Activated B cell treated with CpG ODN at 0.5 μM for 24 hours (primary cell): ENCODE measurements around the gene GLT1D1. TPM values are rescaled to one million over a fixed set of nuclear protein-coding genes. Genes with fewer than 3 reads are reported as not detected.

ENCODE experiments used
- ATAC-seq: fragments of 200-7000 bp; cut with Tn5 transposase; one replicate; pipeline ENCODE4 v1.10.0; 2021; ENCODE audit warnings: low read depth, mild to moderate bottlenecking, moderate library complexity
- CTCF ChIA-PET: fragments of 350-600 bp; sonication (Branson Sonifier 250); formaldehyde crosslinking; loops from one replicate; lab custom pipeline; 2021; ENCODE audit warnings: antibody characterized with exemption; lab: Charles Lee
- POLR2A ChIA-PET: fragments of 350-600 bp; sonication (Branson Sonifier 250); formaldehyde crosslinking; loops from one replicate; lab custom pipeline; 2021; ENCODE audit warnings: antibody characterized with exemption; lab: Charles Lee
- DNase-seq: peaks from one replicate; pipeline ENCODE4 v3.0.0; 2022
- H3K27ac Mint-ChIP-seq: one replicate; pipeline ENCODE4 v1.8.0; 2020; ENCODE audit warnings: mixed read lengths
- H3K27me3 Mint-ChIP-seq: one replicate; pipeline ENCODE4 v1.8.0; 2021; ENCODE audit warnings: mixed read lengths
- H3K36me3 Mint-ChIP-seq: one replicate; pipeline ENCODE4 v1.8.0; 2021; ENCODE audit warnings: low read depth, mixed read lengths
- H3K4me1 Mint-ChIP-seq: one replicate; pipeline ENCODE4 v1.8.0; 2021; ENCODE audit warnings: mixed read lengths
- H3K4me3 Mint-ChIP-seq: one replicate; pipeline ENCODE4 v1.8.0; 2020; ENCODE audit warnings: mild to moderate bottlenecking, mixed read lengths
- H3K9me3 Mint-ChIP-seq: one replicate; pipeline ENCODE4 v1.8.0; 2020; ENCODE audit warnings: mixed read lengths
- intact Hi-C: fragments of 100-400 bp; cut with micrococcal nuclease; formaldehyde crosslinking; loops from one replicate; pipeline ENCODE4 v1.15.1; 2024
- total RNA-seq: library from RNA; stranded (reverse); gene quantifications from 2 replicates; pipeline ENCODE4 v1.2.3, GENCODE V29; 2022
- TF ChIP-seq, protein P1 (sequence below): fragments of 200-600 bp; IDR thresholded peaks from one replicate; pipeline ENCODE4 v1.8.0; 2022; ENCODE audit warnings: antibody characterized with exemption, mild to moderate bottlenecking

The GLT1D1 gene
- total RNA-seq, 1 donor from 2014 or later: not detected

DNA sequence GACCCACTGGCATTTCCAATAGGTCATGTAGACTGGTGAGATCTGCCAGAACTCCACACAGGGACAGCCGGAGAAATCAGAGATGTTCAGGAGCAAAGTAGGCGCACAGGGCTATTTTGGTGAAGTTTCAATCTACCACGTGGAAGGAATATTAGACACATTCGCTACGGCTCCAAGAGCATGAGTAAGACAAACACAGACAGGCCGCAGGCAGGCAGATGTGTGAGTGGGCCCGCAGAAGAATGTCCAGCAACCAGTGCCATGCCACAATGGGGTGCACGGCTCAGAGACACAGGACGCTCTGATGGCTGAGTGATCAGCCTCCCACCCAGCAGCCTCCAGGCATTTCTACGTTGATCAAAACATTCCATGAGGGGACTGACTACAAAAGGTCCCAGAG is 39.9 kb upstream of the GLT1D1 start:
- DNase-seq (no peak), ATAC-seq (no peak)
- ChIA-PET POLR2A (interaction anchor here (1.6 to 3.2 kb wide), 2 partner anchors 17 kb away, joined by 6 to 13 read pairs; no protein-coding TSS in a partner anchor), CTCF (no interaction called here)
- intact Hi-C loops: no loop called here
- Mint-ChIP-seq H3K4me3 (no peak overlapping the region), H3K27me3 (no peaks in the 10 kb centered on the region), H3K9me3 (no peaks in the 10 kb centered on the region), H3K36me3 (peaks cover 55% of the 10 kb centered on the region), H3K4me1 (peaks cover 88% of the 10 kb centered on the region), H3K27ac (peak overlapping the region; percentile 18)
- TF ChIP-seq, protein P1, sequence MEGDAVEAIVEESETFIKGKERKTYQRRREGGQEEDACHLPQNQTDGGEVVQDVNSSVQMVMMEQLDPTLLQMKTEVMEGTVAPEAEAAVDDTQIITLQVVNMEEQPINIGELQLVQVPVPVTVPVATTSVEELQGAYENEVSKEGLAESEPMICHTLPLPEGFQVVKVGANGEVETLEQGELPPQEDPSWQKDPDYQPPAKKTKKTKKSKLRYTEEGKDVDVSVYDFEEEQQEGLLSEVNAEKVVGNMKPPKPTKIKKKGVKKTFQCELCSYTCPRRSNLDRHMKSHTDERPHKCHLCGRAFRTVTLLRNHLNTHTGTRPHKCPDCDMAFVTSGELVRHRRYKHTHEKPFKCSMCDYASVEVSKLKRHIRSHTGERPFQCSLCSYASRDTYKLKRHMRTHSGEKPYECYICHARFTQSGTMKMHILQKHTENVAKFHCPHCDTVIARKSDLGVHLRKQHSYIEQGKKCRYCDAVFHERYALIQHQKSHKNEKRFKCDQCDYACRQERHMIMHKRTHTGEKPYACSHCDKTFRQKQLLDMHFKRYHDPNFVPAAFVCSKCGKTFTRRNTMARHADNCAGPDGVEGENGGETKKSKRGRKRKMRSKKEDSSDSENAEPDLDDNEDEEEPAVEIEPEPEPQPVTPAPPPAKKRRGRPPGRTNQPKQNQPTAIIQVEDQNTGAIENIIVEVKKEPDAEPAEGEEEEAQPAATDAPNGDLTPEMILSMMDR: no peak

DNA sequence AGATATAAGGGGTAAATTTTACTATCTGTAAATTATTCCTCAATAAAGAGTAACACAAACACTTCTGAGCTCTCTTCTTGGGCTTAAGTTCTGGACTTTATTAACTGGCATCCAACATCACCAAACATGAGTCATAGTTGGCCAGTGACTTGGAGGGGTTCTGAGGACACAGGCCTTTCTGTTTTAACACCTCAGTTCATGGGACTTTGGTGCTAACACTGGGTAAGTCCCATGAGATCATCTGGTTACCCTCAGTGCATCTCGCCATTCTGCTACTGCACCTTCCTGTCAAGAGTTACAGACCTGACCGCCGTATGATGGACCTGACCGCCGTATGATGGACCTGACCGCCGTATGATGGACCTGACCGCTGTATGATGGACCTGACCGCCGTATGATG is 39.4 kb upstream of the GLT1D1 start:
- DNase-seq (no peak), ATAC-seq (no peak)
- Mint-ChIP-seq H3K36me3 (peaks cover 50% of the 10 kb centered on the region), H3K27me3 (no peaks in the 10 kb centered on the region), H3K4me3 (no peak overlapping the region), H3K9me3 (no peaks in the 10 kb centered on the region), H3K4me1 (peaks cover 89% of the 10 kb centered on the region), H3K27ac (peak overlapping the region; percentile 3)
- intact Hi-C loops: no loop called here
- TF ChIP-seq, protein P1: no peak
- ChIA-PET CTCF (interaction anchor here (0.9 kb wide), 1 partner anchor 16 kb away, joined by 3 read pairs; no protein-coding TSS in a partner anchor), POLR2A (interaction anchor here (1.0 to 3.2 kb wide), 3 partner anchors 10 to 18 kb away, joined by 3 to 13 read pairs (median 6); no protein-coding TSS in a partner anchor)

DNA sequence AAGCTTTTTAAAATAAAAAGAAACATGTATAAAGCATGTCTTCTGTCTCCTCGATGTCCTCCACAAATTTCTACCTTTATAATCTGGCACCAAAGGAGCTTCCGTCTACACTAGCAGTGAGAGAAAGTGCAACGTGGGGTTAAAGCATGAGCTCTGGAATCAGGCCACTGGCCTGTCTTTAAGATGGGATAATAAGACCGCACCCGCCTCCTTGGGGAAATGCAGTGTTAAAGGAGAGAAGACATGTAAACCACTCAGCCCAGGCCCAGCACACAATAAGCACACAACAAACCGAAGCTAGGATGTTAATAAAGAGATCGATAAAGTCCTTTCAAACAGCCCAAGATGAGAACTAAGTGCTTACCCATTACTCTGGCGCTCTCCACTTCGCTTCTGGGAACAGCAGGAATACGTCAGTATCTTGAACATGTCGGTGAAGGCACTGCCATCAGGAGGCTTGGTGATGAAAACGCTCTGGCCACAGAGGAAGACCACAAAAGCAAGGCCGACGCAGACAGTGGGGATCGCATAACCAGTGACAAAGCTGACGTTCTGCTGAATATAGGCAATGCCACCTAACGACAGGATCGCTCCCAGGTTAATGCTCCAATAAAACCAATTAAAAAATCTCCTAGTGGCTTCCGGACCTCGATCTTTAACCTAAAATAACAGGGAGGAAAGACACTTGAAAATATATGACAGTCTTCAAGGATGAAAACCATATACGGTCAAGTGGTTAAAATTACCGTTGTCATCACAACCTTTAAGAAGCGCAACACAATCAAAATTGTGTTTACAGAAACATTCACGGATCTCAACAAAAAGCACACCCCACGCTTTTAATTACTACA is 38.6 kb upstream of the GLT1D1 start:
- ChIA-PET POLR2A (interaction anchor here (0.9 to 3.2 kb wide), 4 partner anchors 8 to 18 kb away, joined by 3 to 13 read pairs (median 4); no protein-coding TSS in a partner anchor), CTCF (interaction anchor here (0.9 to 1.0 kb wide), 2 partner anchors 15 kb away, joined by 3 to 5 read pairs; no protein-coding TSS in a partner anchor)
- no peaks in the 10 kb centered on the region for H3K27me3 Mint-ChIP-seq
- TF ChIP-seq, protein P1: no peak
- intact Hi-C loops: no loop called here
- H3K4me1 Mint-ChIP-seq: peaks cover 91% of the 10 kb centered on the region
- H3K4me3 Mint-ChIP-seq: no peak overlapping the region
- peaks cover 46% of the 10 kb centered on the region for H3K36me3 Mint-ChIP-seq
- ATAC-seq (no peak), DNase-seq (no peak)
- H3K9me3 Mint-ChIP-seq: no peaks in the 10 kb centered on the region
- H3K27ac Mint-ChIP-seq: peak overlapping the region; percentile 50

- Mint-ChIP-seq H3K27me3 (no peaks in the 10 kb centered on the region), H3K4me1 (peaks cover 91% of the 10 kb centered on the region), H3K27ac (peak overlapping the region; percentile 83), H3K4me3 (peak overlapping the region; percentile 67), H3K36me3 (peaks cover 48% of the 10 kb centered on the region), H3K9me3 (no peaks in the 10 kb centered on the region)
- DNase-seq: no peak
- no peak for ATAC-seq
- ChIA-PET POLR2A (interaction anchor here (0.6 to 1.0 kb wide), 4 partner anchors 14 to 28 kb away, joined by 3 to 5 read pairs (median 4); no protein-coding TSS in a partner anchor), CTCF (no interaction called here)
- intact Hi-C loops: no loop called here
- TF ChIP-seq, protein P1: no peak
These were observed 37.3 kb upstream of the GLT1D1 start for GRCh38 chr12:128815779-128816642.
